Ectodermal cell (in vitro differentiated cells): ENCODE data around the gene GSTM4.
"Not testable (repeated sequence)": the region's sequence is repeated elsewhere in the genome, so short reads cannot be mapped to it uniquely, and the experiment has no call there.

Experiments used
- H3K27ac ChIP-seq: 2 replicates; pipeline ENCODE4 v1.7.0; 2013; ENCODE audit warnings: mild to moderate bottlenecking, low read depth, low read length; ENCODE audit not compliant: insufficient read depth, poor library complexity, severe bottlenecking
- H3K27me3 ChIP-seq: 2 replicates; pipeline ENCODE4 v1.7.0; 2013; ENCODE audit warnings: mild to moderate bottlenecking, low read length; ENCODE audit not compliant: insufficient read depth, control insufficient read depth, poor library complexity, severe bottlenecking
- H3K36me3 ChIP-seq: one replicate; pipeline ENCODE4 v1.7.0; 2013; ENCODE audit warnings: low read length; ENCODE audit not compliant: control insufficient read depth, insufficient read depth
- H3K4me1 ChIP-seq: one replicate; pipeline ENCODE4 v1.7.0; 2013; ENCODE audit warnings: low read length; ENCODE audit not compliant: control insufficient read depth, insufficient read depth
- H3K4me3 ChIP-seq: 2 replicates; pipeline ENCODE4 v1.7.0; 2013; ENCODE audit warnings: low read depth, low read length, control low read depth; ENCODE audit not compliant: insufficient read depth
- H3K9me3 ChIP-seq: 2 replicates; pipeline ENCODE4 v1.7.0; 2013; ENCODE audit warnings: mild to moderate bottlenecking, low read length, moderate library complexity; ENCODE audit not compliant: control insufficient read depth
- WGBS, 2 experiments: methylation state at CpG; one replicate each; pipeline ENCODE4 v1.1.7; 2013; ENCODE audit warnings: missing lambda C conversion rate in 2 of 2; 5-methylcytosine and 5-hydroxymethylcytosine counted together

GSTM4 gene

DNA sequence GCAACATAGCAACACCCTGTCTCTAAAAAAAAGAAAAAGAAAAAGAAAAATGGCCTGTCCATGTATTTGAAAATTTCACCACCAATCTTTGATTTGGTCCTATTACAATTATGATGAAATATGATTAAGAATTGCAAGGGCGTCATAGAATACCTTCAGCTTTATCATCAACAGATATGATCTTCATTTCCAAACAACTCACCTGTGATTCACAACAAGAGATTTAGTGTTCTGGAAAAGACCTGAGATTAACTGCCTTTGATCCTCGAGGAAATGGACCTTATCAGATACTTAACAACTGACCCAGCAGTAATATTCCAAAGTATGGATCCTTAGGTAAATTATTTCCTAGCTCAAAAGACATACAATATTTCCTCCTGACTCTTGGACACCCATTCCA is 3.5 kb upstream of the GSTM4 start:
- WGBS, 2 experiments: 80 to 94% methylated on average over 1 to 2 of the region's 2 CpGs
- peaks cover 35% of the 10 kb centered on the region for H3K27me3 ChIP-seq

DNA sequence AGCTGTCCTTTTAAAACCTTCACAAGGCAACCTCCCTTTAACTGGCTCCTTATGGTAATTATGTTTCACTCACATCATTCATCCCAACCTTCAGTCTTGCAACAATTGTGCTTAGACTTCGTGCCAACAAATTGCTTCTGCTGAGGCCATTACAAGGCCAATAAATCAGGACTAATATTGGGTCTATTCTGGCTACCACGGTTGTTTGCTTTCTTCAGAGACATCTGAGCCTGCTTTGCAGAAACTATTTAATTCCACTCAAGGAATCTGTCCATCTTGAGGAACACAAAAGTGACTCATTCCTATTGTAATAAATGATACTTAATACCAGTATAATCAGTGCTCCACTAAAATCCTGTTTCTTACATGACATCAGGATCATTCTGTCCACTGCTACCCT is 2.6 kb upstream of the GSTM4 start:
- H3K4me3 ChIP-seq: no peak overlapping the region
- no peaks in the 10 kb centered on the region for H3K36me3 ChIP-seq
- peaks cover 35% of the 10 kb centered on the region for H3K27me3 ChIP-seq
- 78 to 87% methylated on average over 2 of the region's 2 CpGs for WGBS, 2 experiments
- no peak overlapping the region for H3K27ac ChIP-seq
- peaks cover 6% of the 10 kb centered on the region for H3K4me1 ChIP-seq
- no peaks in the 10 kb centered on the region for H3K9me3 ChIP-seq

More for the DNA sequence above, 3.5 kb upstream of the GSTM4 start:
- Histone ChIP-seq H3K4me1 (peaks cover 6% of the 10 kb centered on the region), H3K36me3 (no peaks in the 10 kb centered on the region), H3K27ac (no peak overlapping the region), H3K4me3 (no peak overlapping the region), H3K9me3 (no peaks in the 10 kb centered on the region)

DNA sequence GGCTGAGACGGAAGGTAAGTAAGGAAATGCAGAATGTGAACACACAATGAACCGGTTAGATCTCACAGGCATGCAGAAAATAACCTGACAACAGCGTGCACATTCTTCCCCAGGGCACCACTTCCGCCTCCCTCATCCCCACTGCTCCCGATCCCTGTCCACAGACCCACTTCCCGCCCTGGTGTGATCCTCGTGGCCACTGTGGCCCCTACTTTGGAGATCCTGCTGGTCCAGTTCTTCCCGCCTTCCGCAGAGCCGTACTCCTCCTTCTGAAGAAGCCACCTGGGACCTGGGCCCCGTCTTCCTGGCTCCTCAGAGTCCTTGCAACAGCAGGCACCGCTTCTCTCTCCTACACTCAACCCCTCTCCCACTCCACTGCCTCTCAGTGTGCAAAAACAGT is 1.4 kb upstream of the GSTM4 start:
- WGBS, 2 experiments: 90% methylated on average over 12 of the region's 12 CpGs
- H3K27ac ChIP-seq: no peak overlapping the region
- no peaks in the 10 kb centered on the region for H3K9me3 ChIP-seq
- H3K27me3 ChIP-seq: peaks cover 35% of the 10 kb centered on the region
- no peak overlapping the region for H3K4me3 ChIP-seq
- no peaks in the 10 kb centered on the region for H3K36me3 ChIP-seq
- H3K4me1 ChIP-seq: peaks cover 10% of the 10 kb centered on the region

DNA sequence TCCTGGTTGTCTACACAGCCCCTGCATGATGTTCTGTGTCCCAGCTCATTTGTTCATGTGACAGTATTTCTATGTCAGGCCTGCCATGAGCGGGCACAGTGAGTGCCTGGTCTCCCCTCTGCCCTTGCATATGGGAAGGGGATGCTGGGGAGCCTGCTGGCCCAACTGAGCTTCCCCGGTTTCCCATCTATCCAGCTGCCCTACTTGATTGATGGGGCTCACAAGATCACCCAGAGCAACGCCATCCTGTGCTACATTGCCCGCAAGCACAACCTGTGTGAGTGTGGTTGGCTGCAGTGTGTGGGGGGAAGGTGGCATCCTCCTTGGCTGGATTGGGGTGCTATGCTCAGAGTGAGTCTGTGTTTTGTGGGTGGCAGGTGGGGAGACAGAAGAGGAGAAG is 1.5 kb downstream of the GSTM4 start:
- peaks cover 10% of the 10 kb centered on the region for H3K4me1 ChIP-seq
- no peaks in the 10 kb centered on the region for H3K9me3 ChIP-seq
- H3K36me3 ChIP-seq: no peaks in the 10 kb centered on the region
- no peak overlapping the region for H3K27ac ChIP-seq
- WGBS, 2 experiments: 89 to 96% methylated on average over 4 of the region's 4 CpGs
- peaks cover 23% of the 10 kb centered on the region for H3K27me3 ChIP-seq
- H3K4me3 ChIP-seq: no peak overlapping the region

DNA sequence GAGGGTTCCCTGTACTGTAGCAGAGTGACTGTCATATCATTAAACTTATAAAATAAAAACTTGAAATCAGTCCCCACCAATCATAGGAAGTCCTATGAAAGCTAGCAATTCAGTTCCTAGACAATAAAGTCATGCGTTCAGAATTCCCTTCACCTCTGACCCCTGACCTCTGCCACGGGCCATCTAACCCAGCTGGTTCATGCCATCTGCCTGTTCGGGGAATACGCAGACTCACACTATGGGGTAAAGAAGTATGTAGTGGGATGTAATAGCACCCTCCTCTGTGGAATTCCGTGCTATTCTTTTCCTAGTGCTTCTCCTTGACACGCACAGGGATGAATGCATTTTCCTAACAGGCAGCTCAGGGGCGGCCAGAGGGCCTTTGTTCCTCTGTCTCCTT is 2.1 kb downstream of the GSTM4 start:
- 85 to 89% methylated on average over 7 of the region's 7 CpGs for WGBS, 2 experiments
- Histone ChIP-seq H3K9me3 (no peaks in the 10 kb centered on the region), H3K4me1 (peaks cover 10% of the 10 kb centered on the region), H3K36me3 (no peaks in the 10 kb centered on the region), H3K27me3 (peaks cover 20% of the 10 kb centered on the region), H3K4me3 (no peak overlapping the region), H3K27ac (peak overlapping the region; percentile 60)

DNA sequence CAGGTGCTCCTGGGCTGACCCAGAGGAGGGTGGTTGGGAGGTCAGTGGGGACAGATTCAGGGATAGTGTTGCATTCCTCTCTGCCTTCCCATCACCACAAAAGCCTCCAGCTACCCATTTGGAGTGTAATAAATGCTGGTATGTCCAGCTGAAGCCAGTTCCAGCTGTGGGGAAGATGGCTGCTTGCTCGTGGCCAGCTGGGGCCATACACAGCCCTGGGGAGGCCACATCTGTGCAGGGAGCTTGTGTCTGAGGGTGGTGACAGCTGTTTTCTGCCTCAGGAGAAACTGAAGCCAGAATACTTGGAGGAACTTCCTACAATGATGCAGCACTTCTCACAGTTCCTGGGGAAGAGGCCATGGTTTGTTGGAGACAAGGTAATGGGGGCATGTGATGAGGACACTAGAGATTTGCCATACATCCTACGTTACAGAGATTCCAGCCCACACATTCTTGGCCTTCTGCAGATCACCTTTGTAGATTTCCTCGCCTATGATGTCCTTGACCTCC is 2.7 kb downstream of the GSTM4 start:
- Histone ChIP-seq H3K4me3 (no peak overlapping the region), H3K27me3 (peaks cover 20% of the 10 kb centered on the region), H3K9me3 (no peaks in the 10 kb centered on the region), H3K4me1 (peaks cover 10% of the 10 kb centered on the region), H3K27ac (peak overlapping the region; percentile 60), H3K36me3 (no peaks in the 10 kb centered on the region)
- WGBS, 2 experiments: 61 to 62% methylated on average over 3 of the region's 3 CpGs

DNA sequence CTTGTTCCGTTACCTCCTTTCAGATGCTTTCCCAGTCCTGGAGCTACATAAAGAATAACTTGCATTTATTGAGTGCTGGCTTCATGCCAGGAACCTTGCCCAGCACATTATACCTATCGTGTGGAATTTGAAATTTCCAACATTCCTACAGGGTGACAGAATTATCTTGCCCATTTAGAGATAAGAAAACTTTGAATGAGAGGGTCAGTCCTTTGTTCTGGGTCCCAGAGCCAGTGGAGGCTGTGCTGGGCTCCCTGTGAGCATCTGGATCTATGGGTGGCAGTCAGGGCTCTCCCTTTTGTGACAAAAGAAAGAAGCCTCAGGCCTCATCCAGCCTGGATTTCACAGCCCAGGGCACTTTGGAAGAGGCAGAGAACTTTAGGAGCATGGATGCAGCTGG is 3.2 kb downstream of the GSTM4 start:
- Histone ChIP-seq H3K27ac (no peak overlapping the region), H3K9me3 (no peaks in the 10 kb centered on the region), H3K4me3 (no peak overlapping the region), H3K27me3 (peaks cover 17% of the 10 kb centered on the region), H3K4me1 (peaks cover 10% of the 10 kb centered on the region), H3K36me3 (no peaks in the 10 kb centered on the region)
- 91 to 98% methylated on average over 2 of the region's 2 CpGs for WGBS, 2 experiments

DNA sequence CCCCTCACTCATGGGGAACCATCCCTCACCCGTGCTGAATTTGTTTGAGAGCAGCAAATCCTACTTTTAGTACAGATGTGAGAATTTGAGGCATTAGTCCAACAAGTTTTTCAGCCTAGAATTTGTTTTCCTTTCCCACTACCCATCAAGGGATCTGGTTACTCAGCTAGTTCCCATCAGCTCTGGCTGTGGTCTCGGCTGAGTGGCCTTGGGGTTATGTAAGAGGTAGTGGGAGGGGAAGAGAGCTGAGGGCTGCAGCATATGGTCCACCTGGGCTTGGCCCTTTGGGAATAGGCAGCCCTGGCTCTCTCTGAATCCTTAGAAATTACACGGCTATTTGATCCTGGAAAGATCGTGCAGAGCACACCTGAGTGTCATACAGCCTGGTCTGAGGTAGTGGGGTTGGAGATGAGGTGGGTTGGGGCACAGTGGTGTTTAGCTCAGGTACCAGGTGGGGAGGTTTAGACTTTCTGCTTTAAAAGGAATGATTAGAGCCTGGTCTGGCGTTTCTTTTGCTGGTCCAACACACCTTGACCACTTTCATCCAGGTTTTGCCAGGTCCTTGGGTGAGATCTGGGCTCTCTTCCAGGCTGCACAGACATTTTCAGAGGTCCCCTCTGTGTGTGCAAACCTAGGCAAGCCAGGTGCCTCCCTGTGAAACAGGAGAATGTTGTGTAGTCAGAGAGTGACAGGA is 4.2 kb downstream of the GSTM4 start:
- no peaks in the 10 kb centered on the region for H3K9me3 ChIP-seq
- 88 to 93% methylated on average over 5 of the region's 5 CpGs for WGBS, 2 experiments
- no peaks in the 10 kb centered on the region for H3K36me3 ChIP-seq
- peaks cover 10% of the 10 kb centered on the region for H3K4me1 ChIP-seq
- no peak overlapping the region for H3K4me3 ChIP-seq
- peaks cover 7% of the 10 kb centered on the region for H3K27me3 ChIP-seq
- H3K27ac ChIP-seq: no peak overlapping the region

DNA sequence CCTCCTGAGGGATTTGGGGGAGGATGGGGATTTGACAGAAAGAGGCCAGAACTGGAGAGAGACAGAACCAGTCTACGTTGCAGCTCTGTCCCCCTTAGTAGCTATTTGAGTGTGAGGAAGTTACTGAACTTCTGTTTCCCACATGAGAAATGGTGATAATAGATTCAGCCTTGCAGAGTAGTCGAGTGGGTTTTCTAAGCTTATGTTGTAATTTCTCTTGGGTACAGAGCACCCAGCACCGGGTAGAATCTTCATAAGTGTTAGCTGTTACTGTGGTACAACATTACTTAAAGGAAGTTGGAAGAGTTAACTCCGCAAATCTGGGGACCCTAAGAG is 4.8 kb downstream of the GSTM4 start:
- H3K9me3 ChIP-seq, H3K27me3 ChIP-seq, H3K36me3 ChIP-seq, H3K27ac ChIP-seq, H3K4me3 ChIP-seq: not testable (repeated sequence)
- WGBS, 2 experiments: 87 to 88% methylated on average over 2 to 4 of the region's 4 CpGs
- H3K4me1 ChIP-seq: peaks cover 10% of the 10 kb centered on the region

DNA sequence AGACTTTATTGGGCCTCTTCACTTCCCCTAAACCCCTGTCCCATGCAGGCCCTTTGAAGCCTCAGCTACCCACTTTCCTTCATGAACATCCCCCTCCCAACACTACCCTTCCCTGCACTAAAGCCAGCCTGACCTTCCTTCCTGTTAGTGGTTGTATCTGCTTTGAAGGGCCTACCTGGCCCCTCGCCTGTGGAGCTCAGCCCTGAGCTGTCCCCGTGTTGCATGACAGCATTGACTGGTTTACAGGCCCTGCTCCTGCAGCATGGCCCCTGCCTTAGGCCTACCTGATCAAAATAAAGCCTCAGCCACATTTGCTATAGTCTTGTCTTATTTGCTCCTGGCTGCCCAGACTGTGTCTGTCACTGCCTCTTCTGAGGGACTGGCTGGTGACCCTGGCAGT is 5.5 kb downstream of the GSTM4 start:
- no peak overlapping the region for H3K27ac ChIP-seq
- 80 to 95% methylated on average over 2 of the region's 2 CpGs for WGBS, 2 experiments
- H3K9me3 ChIP-seq: no peaks in the 10 kb centered on the region

More for the DNA sequence above, 5.5 kb downstream of the GSTM4 start:
- H3K4me3 ChIP-seq: no peak overlapping the region
- H3K4me1 ChIP-seq: peaks cover 7% of the 10 kb centered on the region
- no peaks in the 10 kb centered on the region for H3K36me3 ChIP-seq
- H3K27me3 ChIP-seq: no peaks in the 10 kb centered on the region
